ENCODE data around the gene MAPT.

Gene MAPT

DNA sequence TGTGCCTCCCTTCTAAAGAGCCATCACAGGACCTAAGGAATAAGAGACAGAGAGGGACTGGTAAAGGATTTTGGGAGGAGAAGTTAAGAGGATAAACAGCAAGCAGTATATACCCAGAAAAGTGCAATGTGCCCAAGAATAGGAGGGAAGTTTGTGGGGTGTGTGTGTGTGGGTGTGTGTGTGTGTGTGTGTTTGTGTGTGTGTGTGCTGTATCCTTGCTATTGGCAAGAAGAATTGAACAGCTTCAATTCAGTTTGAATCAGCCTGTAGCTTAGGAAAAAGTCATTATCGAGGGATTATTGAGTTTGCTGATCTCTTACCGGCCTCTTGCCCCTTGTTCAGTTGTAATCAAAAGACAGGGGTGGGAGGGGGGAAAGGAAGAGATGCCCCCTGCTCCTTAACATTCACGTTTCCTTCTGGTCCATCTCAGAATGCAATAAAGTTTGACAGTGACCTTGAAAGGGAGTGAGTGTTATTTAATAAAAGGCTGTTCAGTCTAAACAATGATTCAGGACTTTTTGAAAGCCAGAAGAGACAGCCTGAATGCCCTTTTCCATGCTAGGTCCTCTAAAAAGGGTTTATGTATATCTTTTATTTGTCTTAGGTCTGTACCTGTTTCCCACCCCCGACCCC is 23.9 kb upstream of the MAPT start:
- no peak for DNase-seq (ENCODE audit: low read depth)
- TF ChIP-seq, protein P1, sequence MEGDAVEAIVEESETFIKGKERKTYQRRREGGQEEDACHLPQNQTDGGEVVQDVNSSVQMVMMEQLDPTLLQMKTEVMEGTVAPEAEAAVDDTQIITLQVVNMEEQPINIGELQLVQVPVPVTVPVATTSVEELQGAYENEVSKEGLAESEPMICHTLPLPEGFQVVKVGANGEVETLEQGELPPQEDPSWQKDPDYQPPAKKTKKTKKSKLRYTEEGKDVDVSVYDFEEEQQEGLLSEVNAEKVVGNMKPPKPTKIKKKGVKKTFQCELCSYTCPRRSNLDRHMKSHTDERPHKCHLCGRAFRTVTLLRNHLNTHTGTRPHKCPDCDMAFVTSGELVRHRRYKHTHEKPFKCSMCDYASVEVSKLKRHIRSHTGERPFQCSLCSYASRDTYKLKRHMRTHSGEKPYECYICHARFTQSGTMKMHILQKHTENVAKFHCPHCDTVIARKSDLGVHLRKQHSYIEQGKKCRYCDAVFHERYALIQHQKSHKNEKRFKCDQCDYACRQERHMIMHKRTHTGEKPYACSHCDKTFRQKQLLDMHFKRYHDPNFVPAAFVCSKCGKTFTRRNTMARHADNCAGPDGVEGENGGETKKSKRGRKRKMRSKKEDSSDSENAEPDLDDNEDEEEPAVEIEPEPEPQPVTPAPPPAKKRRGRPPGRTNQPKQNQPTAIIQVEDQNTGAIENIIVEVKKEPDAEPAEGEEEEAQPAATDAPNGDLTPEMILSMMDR (conservative IDR thresholded peaks at IDR 0.05; ENCODE audit: low read depth, low read length): no peak

DNA sequence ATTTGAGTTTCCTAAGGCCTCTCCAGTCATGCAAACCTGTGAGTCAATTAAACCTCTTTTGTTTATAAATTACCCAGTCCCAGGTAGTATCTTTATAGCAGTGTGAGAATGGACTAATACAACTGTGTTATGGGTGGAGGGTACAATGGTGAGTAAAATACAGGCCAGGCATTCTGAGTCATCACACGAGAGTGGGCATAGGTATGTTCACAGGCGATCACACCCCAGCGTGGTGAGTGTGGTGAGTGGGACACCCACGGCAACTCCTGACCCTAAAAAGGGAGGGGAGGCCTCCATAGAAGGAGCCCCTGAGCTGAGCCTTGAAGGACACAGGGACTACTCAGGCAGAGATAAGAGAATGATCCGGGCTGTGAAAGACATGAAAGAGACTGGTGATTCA is 22.6 kb upstream of the MAPT start:
- no peak for DNase-seq (ENCODE audit: low read depth)
- no peak overlapping the region for H3K4me3 ChIP-seq (ENCODE audit: low read depth, low read length)
- TF ChIP-seq, protein P1 (conservative IDR thresholded peaks at IDR 0.05; ENCODE audit: low read depth, low read length): no peak

More for the DNA sequence above, 23.9 kb upstream of the MAPT start:
- H3K4me3 ChIP-seq (ENCODE audit: low read depth, low read length): no peak overlapping the region

GRCh38 chr17:45873728-45874127 is 20.6 kb upstream of the MAPT start:
- TF ChIP-seq, protein P1 (conservative IDR thresholded peaks at IDR 0.05; ENCODE audit: low read depth, low read length): no peak
- H3K4me3 ChIP-seq (ENCODE audit: low read depth, low read length): no peak overlapping the region
- no peak for DNase-seq (ENCODE audit: low read depth)

- H3K4me3 ChIP-seq (ENCODE audit: low read depth, low read length): no peak overlapping the region
- DNase-seq (ENCODE audit: low read depth): no peak
- TF ChIP-seq, protein P1 (conservative IDR thresholded peaks at IDR 0.05; ENCODE audit: low read depth, low read length): no peak
These were observed 20.2 kb upstream of the MAPT start for GRCh38 chr17:45874151-45874550.

DNA sequence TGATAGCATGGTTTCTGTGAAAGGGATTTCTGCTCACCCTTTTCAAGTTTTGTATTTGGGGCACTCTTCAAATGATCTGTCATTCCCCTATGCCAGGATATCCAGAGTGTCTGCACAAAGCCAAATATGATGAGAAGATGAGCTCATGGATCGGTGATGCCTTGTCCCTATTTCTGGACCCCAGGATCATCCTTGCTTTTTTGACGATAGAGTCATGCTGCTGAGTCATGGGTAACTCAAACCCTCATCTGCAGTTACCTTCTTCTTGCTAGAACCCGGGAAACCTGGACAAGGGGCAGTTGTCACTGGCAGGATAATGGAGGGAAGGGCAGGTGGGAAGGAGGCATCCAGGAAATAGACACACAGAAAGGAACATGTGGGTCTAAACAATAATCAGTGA is 17.8 kb upstream of the MAPT start:
- TF ChIP-seq, protein P1 (conservative IDR thresholded peaks at IDR 0.05; ENCODE audit: low read depth, low read length): no peak
- no peak overlapping the region for H3K4me3 ChIP-seq (ENCODE audit: low read depth, low read length)
- DNase-seq (ENCODE audit: low read depth): no peak

GRCh38 chr17:45877467-45877866 is 16.9 kb upstream of the MAPT start:
- no peak for DNase-seq (ENCODE audit: low read depth)
- no peak overlapping the region for H3K4me3 ChIP-seq (ENCODE audit: low read depth, low read length)
- TF ChIP-seq, protein P1 (conservative IDR thresholded peaks at IDR 0.05; ENCODE audit: low read depth, low read length): no peak

DNA sequence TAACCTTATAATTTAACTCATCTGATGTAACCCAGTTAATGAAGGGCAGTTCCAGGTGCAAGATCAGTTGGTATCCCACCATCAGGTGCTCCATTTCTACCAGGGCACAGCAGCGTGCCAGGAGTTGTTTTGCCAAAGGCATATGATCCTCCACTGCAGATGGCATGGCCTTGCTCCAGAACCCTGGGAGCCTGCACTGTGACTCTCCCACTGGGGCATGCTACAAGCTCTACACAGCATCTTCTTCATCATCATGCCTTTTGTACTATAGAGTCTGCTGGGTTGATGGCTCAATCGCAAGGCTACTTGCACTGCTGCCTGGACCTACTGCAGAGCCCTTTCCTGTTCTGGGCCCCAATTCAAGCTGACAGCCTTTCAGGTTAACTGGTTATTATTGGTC is 11.3 kb upstream of the MAPT start:
- TF ChIP-seq, protein P1 (conservative IDR thresholded peaks at IDR 0.05; ENCODE audit: low read depth, low read length): no peak
- DNase-seq (ENCODE audit: low read depth): no peak
- H3K4me3 ChIP-seq (ENCODE audit: low read depth, low read length): no peak overlapping the region
